DND-41 (cell line): ENCODE measurements around the gene BBS4.

Source experiments
- CTCF ChIP-seq: IDR thresholded peaks from 2 replicates; pipeline ENCODE4 v1.5.1; 2012; ENCODE audit warnings: borderline replicate concordance, low read length, moderate library complexity, mild to moderate bottlenecking; ENCODE audit not compliant: poor library complexity, severe bottlenecking; ENCODE audit errors: extremely low read depth
- EZH2 ChIP-seq: IDR thresholded peaks from 3 replicates; pipeline ENCODE4 v1.6.1; 2012; ENCODE audit warnings: borderline replicate concordance, low read depth, mild to moderate bottlenecking, moderate library complexity, low read length, inconsistent platforms; ENCODE audit not compliant: severe bottlenecking

GRCh38 chr15:72784456-72784876 is 98.5 kb downstream of the BBS4 start:
- TF ChIP-seq CTCF (no peak), EZH2 (no peak)
